Mucosa of stomach (tissue), 1 donor: ENCODE results near the gene DRD4.

Experiments
- H3K27me3 ChIP-seq: one replicate; pipeline ENCODE4 v1.7.0; 2013; ENCODE audit warnings: mild to moderate bottlenecking, low read length; ENCODE audit not compliant: control insufficient read depth, insufficient read depth
- H3K36me3 ChIP-seq: one replicate; pipeline ENCODE4 v1.7.0; 2013; ENCODE audit warnings: low read length; ENCODE audit not compliant: control insufficient read depth, insufficient read depth
- H3K4me1 ChIP-seq: one replicate; pipeline ENCODE4 v1.7.0; 2013; ENCODE audit warnings: mild to moderate bottlenecking, low read length; ENCODE audit not compliant: control insufficient read depth, insufficient read depth
- H3K4me3 ChIP-seq: one replicate; pipeline ENCODE4 v1.7.0; 2013; ENCODE audit warnings: low read length
- H3K9ac ChIP-seq: one replicate; pipeline ENCODE4 v1.7.0; 2013; ENCODE audit warnings: mild to moderate bottlenecking, low read length, moderate library complexity
- H3K9me3 ChIP-seq: one replicate; pipeline ENCODE4 v1.7.0; 2013; ENCODE audit warnings: mild to moderate bottlenecking, low read length, moderate library complexity; ENCODE audit not compliant: control insufficient read depth
- donor health status: Pancreatic carcinoma.

The DRD4 gene

GRCh38 chr11:636511-637332 lies at the start of gene DRD4:
DRD4 (plus strand) TSS chr11:637269; CDS start chr11:637305, 36 bp downstream.
- Histone ChIP-seq H3K4me3 (no peak within 1 kb of the TSS), H3K9me3 (no peaks in the 10 kb centered on the region), H3K36me3 (no peaks in the 10 kb centered on the region), H3K4me1 (peaks cover 6% of the 10 kb centered on the region), H3K27me3 (peaks cover 26% of the 10 kb centered on the region), H3K9ac (no peak within 1 kb of the TSS)

GRCh38 chr11:587546-587945 lies 49.5 kb upstream of the DRD4 start:
- Histone ChIP-seq H3K4me3 (no peak overlapping the region), H3K27me3 (no peaks in the 10 kb centered on the region), H3K9ac (no peak overlapping the region), H3K9me3 (no peaks in the 10 kb centered on the region), H3K36me3 (no peaks in the 10 kb centered on the region), H3K4me1 (peaks cover 7% of the 10 kb centered on the region)

- Histone ChIP-seq H3K36me3 (no peaks in the 10 kb centered on the region), H3K9me3 (no peaks in the 10 kb centered on the region), H3K4me1 (peaks cover 7% of the 10 kb centered on the region), H3K4me3 (no peak overlapping the region), H3K27me3 (no peaks in the 10 kb centered on the region), H3K9ac (no peak overlapping the region)
Measured at GRCh38 chr11:587978-588380, 49.1 kb upstream of the DRD4 start.

- Histone ChIP-seq H3K4me3 (no peak overlapping the region), H3K36me3 (no peaks in the 10 kb centered on the region), H3K9ac (no peak overlapping the region), H3K27me3 (no peaks in the 10 kb centered on the region), H3K9me3 (no peaks in the 10 kb centered on the region), H3K4me1 (peaks cover 7% of the 10 kb centered on the region)
Measured at GRCh38 chr11:589798-590197, 47.3 kb upstream of the DRD4 start.

- peaks cover 5% of the 10 kb centered on the region for H3K4me1 ChIP-seq
- no peak overlapping the region for H3K9ac ChIP-seq
- H3K27me3 ChIP-seq = no peaks in the 10 kb centered on the region
- no peaks in the 10 kb centered on the region for H3K9me3 ChIP-seq
- no peaks in the 10 kb centered on the region for H3K36me3 ChIP-seq
- H3K4me3 ChIP-seq = no peak overlapping the region
Measured at GRCh38 chr11:590997-591396, 46.1 kb upstream of the DRD4 start.

- H3K4me1 ChIP-seq = no peaks in the 10 kb centered on the region
- H3K27me3 ChIP-seq = no peaks in the 10 kb centered on the region
- H3K36me3 ChIP-seq = peaks cover 4% of the 10 kb centered on the region
Measured at GRCh38 chr11:592501-592900, 44.6 kb upstream of the DRD4 start.

GRCh38 chr11:592918-593317 lies 44.2 kb upstream of the DRD4 start:
- Histone ChIP-seq H3K9me3 (no peaks in the 10 kb centered on the region), H3K4me1 (no peaks in the 10 kb centered on the region), H3K4me3 (no peak overlapping the region), H3K27me3 (no peaks in the 10 kb centered on the region), H3K9ac (no peak overlapping the region), H3K36me3 (peaks cover 4% of the 10 kb centered on the region)

More at GRCh38 chr11:592501-592900, 44.6 kb upstream of the DRD4 start:
- Histone ChIP-seq H3K9me3 (no peaks in the 10 kb centered on the region), H3K4me3 (no peak overlapping the region), H3K9ac (no peak overlapping the region)

- H3K9ac ChIP-seq = no peak overlapping the region
- H3K36me3 ChIP-seq = peaks cover 4% of the 10 kb centered on the region
- H3K4me1 ChIP-seq = no peaks in the 10 kb centered on the region
- H3K27me3 ChIP-seq = no peaks in the 10 kb centered on the region
- no peaks in the 10 kb centered on the region for H3K9me3 ChIP-seq
- no peak overlapping the region for H3K4me3 ChIP-seq
Measured at GRCh38 chr11:593347-593746, 43.7 kb upstream of the DRD4 start.

- Histone ChIP-seq H3K9ac (no peak overlapping the region), H3K9me3 (no peaks in the 10 kb centered on the region), H3K27me3 (no peaks in the 10 kb centered on the region), H3K4me3 (no peak overlapping the region), H3K4me1 (no peaks in the 10 kb centered on the region), H3K36me3 (peaks cover 11% of the 10 kb centered on the region)
Measured at GRCh38 chr11:595400-595799, 41.7 kb upstream of the DRD4 start.

- Histone ChIP-seq H3K4me3 (no peak overlapping the region), H3K27me3 (no peaks in the 10 kb centered on the region), H3K9ac (no peak overlapping the region), H3K36me3 (peaks cover 11% of the 10 kb centered on the region), H3K9me3 (no peaks in the 10 kb centered on the region), H3K4me1 (no peaks in the 10 kb centered on the region)
Measured at GRCh38 chr11:596374-596773, 40.7 kb upstream of the DRD4 start.

GRCh38 chr11:597166-597725 lies 39.8 kb upstream of the DRD4 start:
- Histone ChIP-seq H3K36me3 (peaks cover 11% of the 10 kb centered on the region), H3K9me3 (no peaks in the 10 kb centered on the region), H3K27me3 (no peaks in the 10 kb centered on the region), H3K9ac (no peak overlapping the region), H3K4me3 (no peak overlapping the region), H3K4me1 (no peaks in the 10 kb centered on the region)

- Histone ChIP-seq H3K9me3 (no peaks in the 10 kb centered on the region), H3K9ac (no peak overlapping the region)
Measured at GRCh38 chr11:598005-598680, 38.9 kb upstream of the DRD4 start.

More at GRCh38 chr11:598005-598680, 38.9 kb upstream of the DRD4 start:
- Histone ChIP-seq H3K36me3 (peaks cover 11% of the 10 kb centered on the region), H3K4me1 (no peaks in the 10 kb centered on the region), H3K4me3 (no peak overlapping the region), H3K27me3 (no peaks in the 10 kb centered on the region)
